Middle frontal gyrus (tissue), 1 donor: ENCODE results near the gene FGF12.

ENCODE experiments used
- DNase-seq: peaks from one replicate; pipeline ENCODE4 v3.0.0-alpha.2; 2015; ENCODE audit warnings: low spot score; ENCODE audit errors: extremely low spot score

FGF12 gene

DNA sequence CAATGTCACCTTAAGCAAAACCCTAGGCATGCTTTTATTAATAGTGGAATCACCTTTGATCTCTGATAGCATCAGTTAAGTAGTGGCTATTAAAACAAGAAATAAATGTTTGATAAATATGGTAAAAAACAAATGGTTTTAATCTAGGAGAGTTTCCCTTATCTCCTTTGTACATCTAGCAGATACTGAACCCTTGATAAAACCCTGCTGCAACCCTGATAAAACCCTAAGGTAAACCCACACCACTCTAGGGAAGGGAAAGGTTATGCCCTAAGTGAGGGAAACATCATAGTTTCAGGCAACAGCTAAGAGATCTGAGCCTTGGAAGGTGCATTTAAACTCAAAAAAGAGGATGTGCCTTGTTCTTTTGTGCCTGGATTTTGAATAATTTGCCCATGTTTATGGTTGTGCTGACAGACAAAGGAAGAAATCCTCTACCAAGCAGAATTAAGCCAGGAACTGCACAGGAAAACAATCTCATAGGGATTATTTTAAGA lies 309.7 kb downstream of the FGF12 start:
- DNase-seq, result no peak

- DNase-seq, result no peak
These were observed 310.3 kb downstream of the FGF12 start for GRCh38 chr3:192417017-192417416.

DNA sequence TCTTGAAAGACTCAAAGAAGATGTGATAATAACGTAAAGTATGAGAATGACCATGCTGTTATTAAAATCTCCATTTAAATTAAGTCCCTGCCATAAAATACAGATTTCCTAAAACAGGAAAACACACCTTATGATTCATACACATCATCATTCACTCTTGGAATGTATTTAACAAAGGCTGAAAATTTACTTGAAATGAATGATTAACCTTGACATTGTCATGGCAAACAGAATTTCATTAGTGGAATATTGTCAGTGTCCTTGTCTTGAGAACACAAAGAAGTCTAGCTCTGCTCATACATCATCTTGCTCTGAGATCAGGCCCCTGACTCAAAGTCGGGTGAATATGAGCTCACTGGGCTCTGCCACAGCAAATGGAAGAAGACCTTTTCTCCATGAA lies 313.9 kb downstream of the FGF12 start:
- DNase-seq, result no peak

- DNase-seq, result no peak
These were observed 316.7 kb downstream of the FGF12 start for GRCh38 chr3:192410684-192410960.

DNA sequence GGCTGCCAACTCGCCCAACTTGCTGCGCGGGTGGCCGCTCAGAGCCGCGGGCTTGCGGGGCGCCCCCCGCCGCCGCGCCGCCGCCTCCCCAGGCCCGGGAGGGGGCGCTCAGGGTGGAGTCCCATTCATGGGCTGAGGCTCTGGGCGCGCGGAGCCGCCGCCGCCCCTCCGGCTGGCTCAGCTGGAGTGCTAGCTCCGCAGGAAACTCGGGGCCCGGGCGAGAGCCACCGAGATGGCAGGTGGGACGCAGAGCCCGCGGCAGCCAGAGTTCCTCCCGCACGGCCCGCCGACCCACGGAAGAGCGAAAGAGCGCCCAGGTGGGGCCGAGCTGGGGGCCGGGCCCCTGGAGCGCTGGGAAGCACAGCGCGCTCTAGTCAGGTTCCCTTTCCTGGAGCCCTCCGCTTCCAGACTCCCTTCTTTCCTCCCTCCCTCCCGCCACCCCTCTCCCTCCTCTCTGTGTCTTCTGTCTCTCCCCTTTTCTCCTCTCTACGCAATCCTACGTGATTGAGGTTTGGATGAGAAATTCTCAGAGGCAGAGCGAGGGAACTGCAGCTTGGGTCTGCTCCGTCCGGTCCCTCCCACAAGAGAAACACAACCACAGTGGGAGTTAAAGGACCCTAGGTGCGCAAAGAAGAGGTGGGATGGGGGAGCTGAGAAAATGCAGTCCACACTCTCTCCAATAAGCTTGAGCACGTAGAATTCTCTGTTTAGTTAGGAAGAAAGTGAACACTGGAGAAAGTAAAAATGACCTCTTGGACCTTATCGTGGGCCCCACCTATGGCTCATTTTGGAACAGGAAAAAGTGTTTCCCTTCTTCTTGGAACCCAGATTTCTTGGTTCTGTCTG lies 317.3 kb downstream of the FGF12 start:
- no peak for DNase-seq

GRCh38 chr3:192409201-192409837 lies 318.0 kb downstream of the FGF12 start:
- DNase-seq, result no peak

DNA sequence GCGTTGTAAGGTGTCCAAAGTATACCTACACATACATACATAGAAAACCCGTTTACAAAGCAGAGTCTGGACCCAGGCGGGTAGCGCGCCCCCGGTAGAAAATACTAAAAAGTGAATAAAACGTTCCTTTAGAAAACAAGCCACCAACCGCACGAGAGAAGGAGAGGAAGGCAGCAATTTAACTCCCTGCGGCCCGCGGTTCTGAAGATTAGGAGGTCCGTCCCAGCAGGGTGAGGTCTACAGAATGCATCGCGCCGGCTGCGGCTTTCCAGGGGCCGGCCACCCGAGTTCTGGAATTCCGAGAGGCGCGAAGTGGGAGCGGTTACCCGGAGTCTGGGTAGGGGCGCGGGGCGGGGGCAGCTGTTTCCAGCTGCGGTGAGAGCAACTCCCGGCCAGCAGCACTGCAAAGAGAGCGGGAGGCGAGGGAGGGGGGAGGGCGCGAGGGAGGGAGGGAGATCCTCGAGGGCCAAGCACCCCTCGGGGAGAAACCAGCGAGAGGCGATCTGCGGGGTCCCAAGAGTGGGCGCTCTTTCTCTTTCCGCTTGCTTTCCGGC lies 318.6 kb downstream of the FGF12 start:
- DNase-seq, result no peak

GRCh38 chr3:192408007-192408646 lies 319.2 kb downstream of the FGF12 start:
- no peak for DNase-seq

- no peak for DNase-seq
These were observed 327.6 kb downstream of the FGF12 start for GRCh38 chr3:192399767-192400166.

DNA sequence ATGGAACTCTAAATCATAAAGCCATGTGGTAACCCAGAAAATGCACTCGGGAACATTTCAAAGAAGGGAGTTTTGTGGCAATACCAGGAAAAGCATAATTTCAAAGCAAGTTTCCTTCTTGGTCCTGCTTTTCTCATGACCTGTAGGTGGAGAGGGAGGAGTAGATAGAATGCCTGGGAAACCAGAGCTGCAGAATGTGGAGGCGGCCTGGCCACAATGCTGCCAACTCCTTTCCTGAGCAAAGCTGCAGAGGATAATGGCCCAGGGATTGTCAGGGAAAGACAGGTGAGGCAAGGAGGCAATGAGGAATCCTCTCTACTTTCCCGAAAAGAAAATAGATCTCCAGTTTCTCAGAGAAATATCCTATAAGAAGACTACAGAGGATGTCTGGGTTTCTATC lies 330.3 kb downstream of the FGF12 start:
- no peak for DNase-seq

DNA sequence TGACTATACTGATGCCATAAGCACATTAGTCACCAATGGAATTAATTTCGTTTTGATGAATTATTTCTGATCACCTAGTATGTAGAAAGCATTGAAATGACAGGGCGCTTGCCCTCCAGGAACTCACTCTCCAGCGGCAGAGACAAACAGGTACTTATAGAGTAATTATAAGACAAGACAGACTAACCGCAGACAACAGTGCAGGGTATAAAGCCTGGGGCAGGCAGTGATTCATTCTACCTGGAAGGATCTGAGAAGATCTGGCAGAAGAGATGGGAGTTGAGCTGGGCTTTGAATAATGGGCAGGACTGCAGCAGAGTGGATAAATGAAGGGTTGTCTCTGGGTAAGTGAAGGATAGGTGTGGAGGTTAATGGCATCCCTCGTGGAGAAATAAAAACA lies 331.8 kb downstream of the FGF12 start:
- DNase-seq, result no peak

- no peak for DNase-seq
These were observed 334.4 kb downstream of the FGF12 start for GRCh38 chr3:192392986-192393385.

- no peak for DNase-seq
These were observed 344.5 kb downstream of the FGF12 start for GRCh38 chr3:192382861-192383260.

DNA sequence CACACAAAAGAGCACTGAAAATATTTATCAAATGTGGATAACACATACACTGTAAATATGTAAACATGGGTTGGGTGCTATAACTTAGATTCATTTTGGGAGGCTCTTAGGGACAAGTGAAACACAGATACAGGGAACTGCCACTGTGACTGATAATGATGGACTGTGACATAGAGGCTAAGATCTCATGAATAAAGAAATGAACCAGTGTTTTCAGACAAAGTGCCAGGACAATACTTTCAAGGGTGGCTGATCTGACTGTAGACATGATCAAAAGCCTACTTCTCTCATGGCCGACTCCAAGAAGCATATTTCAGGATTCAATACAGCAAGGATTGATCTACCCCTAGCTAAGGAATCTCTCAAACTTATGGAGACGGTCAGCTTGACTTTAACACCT lies 353.8 kb downstream of the FGF12 start:
- no peak for DNase-seq

- no peak for DNase-seq
These were observed 354.3 kb downstream of the FGF12 start for GRCh38 chr3:192373032-192373431.

GRCh38 chr3:192372616-192373015 lies 354.7 kb downstream of the FGF12 start:
- DNase-seq, result no peak

GRCh38 chr3:192371870-192372400 lies 355.4 kb downstream of the FGF12 start:
- no peak for DNase-seq

- no peak for DNase-seq
These were observed 359.7 kb downstream of the FGF12 start for GRCh38 chr3:192367616-192368015.

GRCh38 chr3:192366916-192367315 lies 360.4 kb downstream of the FGF12 start:
- no peak for DNase-seq

DNA sequence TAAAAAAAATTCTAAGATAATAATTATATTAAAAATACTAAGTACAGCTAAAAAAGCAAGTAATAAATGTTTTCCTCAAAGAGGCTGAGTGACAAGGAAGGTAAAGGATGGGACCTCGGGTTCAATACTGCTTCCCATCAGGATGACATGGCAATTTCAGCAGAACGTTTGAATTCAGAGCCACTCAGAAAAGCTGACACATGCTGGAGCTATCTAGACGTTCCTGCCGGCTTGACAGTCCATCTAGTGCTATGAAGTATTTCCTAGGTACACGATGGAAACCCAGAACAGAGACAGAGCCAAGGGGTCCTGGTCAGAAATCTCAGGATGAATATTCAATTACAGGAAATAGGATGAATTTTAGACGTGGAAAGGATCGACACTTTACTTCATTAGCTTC lies 361.8 kb downstream of the FGF12 start:
- DNase-seq, result no peak

- peak; percentile 21 for DNase-seq
These were observed 363.0 kb downstream of the FGF12 start for GRCh38 chr3:192364316-192364715.

DNA sequence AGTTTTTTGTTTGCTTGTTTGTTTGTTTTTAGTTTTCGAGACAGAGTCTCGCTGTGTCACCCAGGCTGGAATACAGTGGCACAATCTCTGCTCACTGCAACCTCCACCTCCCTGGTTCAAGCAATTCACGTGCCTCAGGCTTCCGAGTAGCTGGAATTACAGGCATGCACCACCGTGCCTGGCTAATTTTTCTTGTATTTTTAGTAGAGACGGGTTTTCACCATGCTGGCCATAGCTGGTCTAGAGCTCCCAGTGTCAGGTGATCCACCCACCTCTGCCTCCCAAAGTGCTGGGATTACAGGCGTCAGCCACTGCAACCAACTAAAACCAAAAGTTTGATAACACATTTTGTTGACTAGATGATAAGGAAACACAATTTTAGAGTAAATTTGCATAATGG lies 372.7 kb downstream of the FGF12 start:
- DNase-seq, result no peak
